SU-DHL-6 (cell line): ENCODE measurements around the gene CASP3.

Source experiments
- H2AFZ ChIP-seq: fragments of 200-600 bp; sonication (generic); 2 replicates; pipeline ENCODE4 v1.6.1; 2014; ENCODE audit warnings: low read depth, mild to moderate bottlenecking, moderate library complexity, mixed read lengths, antibody characterized with exemption, low read length; ENCODE audit not compliant: severe bottlenecking
- H3F3A ChIP-seq: fragments of 200-600 bp; shearing (Covaris generic); 2 replicates; pipeline ENCODE4 v1.6.0; 2016; ENCODE audit warnings: antibody characterized with exemption, mild to moderate bottlenecking; ENCODE audit not compliant: insufficient read depth
- H3K27ac ChIP-seq: fragments of 200-600 bp; sonication (generic); 2 replicates; pipeline ENCODE4 v1.5.1; 2016; ENCODE audit warnings: low read depth, mild to moderate bottlenecking, low read length, moderate library complexity, mixed read lengths
- H3K27me3 ChIP-seq: fragments of 200-600 bp; sonication (generic), shearing (Covaris generic); 2 replicates; pipeline ENCODE4 v1.6.0; 2014; ENCODE audit warnings: mild to moderate bottlenecking, low read length
- H3K36me3 ChIP-seq: fragments of 200-600 bp; sonication (generic); 2 replicates; pipeline ENCODE4 v1.6.1; 2014; ENCODE audit warnings: mild to moderate bottlenecking, low read length, mixed read lengths
- H3K4me2 ChIP-seq: fragments of 300-600, 200-600 bp; shearing (Covaris generic), sonication (generic); 2 replicates; pipeline ENCODE4 v1.6.0; 2014; ENCODE audit warnings: low read length, low read depth, mild to moderate bottlenecking; ENCODE audit not compliant: poor library complexity, severe bottlenecking
- H3K4me3 ChIP-seq: fragments of 200-600 bp; sonication (generic); 2 replicates; pipeline ENCODE4 v1.5.1; 2014; ENCODE audit warnings: antibody characterized with exemption, low read length, mild to moderate bottlenecking, mixed read lengths; ENCODE audit not compliant: insufficient read depth, poor library complexity, severe bottlenecking
- H3K79me2 ChIP-seq: fragments of 200-600 bp; sonication (generic); 2 replicates; pipeline ENCODE4 v1.6.1; 2014; ENCODE audit warnings: mild to moderate bottlenecking, low read length, moderate library complexity; ENCODE audit not compliant: insufficient read depth
- H3K9ac ChIP-seq: fragments of 200-600 bp; sonication (generic); 2 replicates; pipeline ENCODE4 v1.7.0; 2014; ENCODE audit warnings: mild to moderate bottlenecking, low read length
- H3K9me2 ChIP-seq: fragments of 200-600 bp; sonication (generic); replicated peaks from 2 replicates; pipeline ENCODE4 v1.6.1; 2014; ENCODE audit warnings: low read length; ENCODE audit not compliant: insufficient read depth
- H3K9me3 ChIP-seq: fragments of 200-600 bp; sonication (generic); 2 replicates; pipeline ENCODE4 v1.6.1; 2014; ENCODE audit warnings: low read length, mixed read lengths; ENCODE audit not compliant: insufficient read depth
- H4K20me1 ChIP-seq: fragments of 200-600 bp; sonication (generic); 2 replicates; pipeline ENCODE4 v1.6.1; 2014; ENCODE audit warnings: low read depth, mild to moderate bottlenecking, antibody characterized with exemption, low read length, moderate library complexity, mixed read lengths
- EZH2phosphoT487 ChIP-seq: fragments of 200-600 bp; sonication (generic), shearing (Covaris generic); conservative IDR thresholded peaks from 2 replicates; pipeline ENCODE4 v1.6.1; 2018; ENCODE audit warnings: mild to moderate bottlenecking, antibody characterized with exemption, low read length, moderate library complexity, mixed read lengths
- TF ChIP-seq, protein P1 (sequence below): fragments of 200-600 bp; sonication (generic); IDR thresholded peaks from one replicate; pipeline ENCODE4 v1.5.1; 2017; ENCODE audit warnings: antibody characterized with exemption, mild to moderate bottlenecking, low read length, moderate library complexity; ENCODE audit not compliant: insufficient read depth, poor library complexity, severe bottlenecking

The CASP3 gene

DNA sequence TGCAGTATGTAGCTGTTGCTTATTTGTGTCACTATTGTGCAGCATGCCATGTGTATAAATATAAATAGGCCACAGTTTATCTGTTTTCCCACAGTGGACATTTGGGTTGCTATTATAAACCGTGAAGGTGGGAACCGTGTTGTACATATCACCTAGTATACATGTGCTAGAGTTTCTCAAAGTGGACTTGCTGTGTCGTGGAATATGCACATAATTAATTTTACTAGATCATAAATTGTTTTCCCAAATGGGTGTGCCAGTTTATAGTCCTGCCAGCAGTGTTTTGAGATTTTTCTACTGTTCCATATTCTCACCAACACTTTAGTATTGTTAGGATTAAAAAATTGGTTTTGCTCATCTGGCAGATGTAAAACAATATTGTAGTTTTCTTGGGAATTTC, 38.8 kb upstream of the CASP3 start:
- H2AFZ ChIP-seq, result no peak overlapping the region
- TF ChIP-seq, protein P1, sequence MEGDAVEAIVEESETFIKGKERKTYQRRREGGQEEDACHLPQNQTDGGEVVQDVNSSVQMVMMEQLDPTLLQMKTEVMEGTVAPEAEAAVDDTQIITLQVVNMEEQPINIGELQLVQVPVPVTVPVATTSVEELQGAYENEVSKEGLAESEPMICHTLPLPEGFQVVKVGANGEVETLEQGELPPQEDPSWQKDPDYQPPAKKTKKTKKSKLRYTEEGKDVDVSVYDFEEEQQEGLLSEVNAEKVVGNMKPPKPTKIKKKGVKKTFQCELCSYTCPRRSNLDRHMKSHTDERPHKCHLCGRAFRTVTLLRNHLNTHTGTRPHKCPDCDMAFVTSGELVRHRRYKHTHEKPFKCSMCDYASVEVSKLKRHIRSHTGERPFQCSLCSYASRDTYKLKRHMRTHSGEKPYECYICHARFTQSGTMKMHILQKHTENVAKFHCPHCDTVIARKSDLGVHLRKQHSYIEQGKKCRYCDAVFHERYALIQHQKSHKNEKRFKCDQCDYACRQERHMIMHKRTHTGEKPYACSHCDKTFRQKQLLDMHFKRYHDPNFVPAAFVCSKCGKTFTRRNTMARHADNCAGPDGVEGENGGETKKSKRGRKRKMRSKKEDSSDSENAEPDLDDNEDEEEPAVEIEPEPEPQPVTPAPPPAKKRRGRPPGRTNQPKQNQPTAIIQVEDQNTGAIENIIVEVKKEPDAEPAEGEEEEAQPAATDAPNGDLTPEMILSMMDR, result no peak
- TF ChIP-seq EZH2phosphoT487, result no peak
- no peaks in the 10 kb centered on the region for H4K20me1 ChIP-seq
- H3K27ac ChIP-seq, result no peak overlapping the region
- no peaks in the 10 kb centered on the region for H3K79me2 ChIP-seq
- no peak overlapping the region for H3K9ac ChIP-seq
- no peaks in the 10 kb centered on the region for H3K9me2 ChIP-seq
- no peaks in the 10 kb centered on the region for H3K9me3 ChIP-seq
- H3K4me3 ChIP-seq, result no peak overlapping the region
- H3K36me3 ChIP-seq, result peaks cover 20% of the 10 kb centered on the region; the same call in 1 of the 2 replicates
- peaks cover 18% of the 10 kb centered on the region; the same call in 1 of the 2 replicates for H3F3A ChIP-seq
- H3K4me2 ChIP-seq, result no peak overlapping the region
- no peaks in the 10 kb centered on the region for H3K27me3 ChIP-seq

DNA sequence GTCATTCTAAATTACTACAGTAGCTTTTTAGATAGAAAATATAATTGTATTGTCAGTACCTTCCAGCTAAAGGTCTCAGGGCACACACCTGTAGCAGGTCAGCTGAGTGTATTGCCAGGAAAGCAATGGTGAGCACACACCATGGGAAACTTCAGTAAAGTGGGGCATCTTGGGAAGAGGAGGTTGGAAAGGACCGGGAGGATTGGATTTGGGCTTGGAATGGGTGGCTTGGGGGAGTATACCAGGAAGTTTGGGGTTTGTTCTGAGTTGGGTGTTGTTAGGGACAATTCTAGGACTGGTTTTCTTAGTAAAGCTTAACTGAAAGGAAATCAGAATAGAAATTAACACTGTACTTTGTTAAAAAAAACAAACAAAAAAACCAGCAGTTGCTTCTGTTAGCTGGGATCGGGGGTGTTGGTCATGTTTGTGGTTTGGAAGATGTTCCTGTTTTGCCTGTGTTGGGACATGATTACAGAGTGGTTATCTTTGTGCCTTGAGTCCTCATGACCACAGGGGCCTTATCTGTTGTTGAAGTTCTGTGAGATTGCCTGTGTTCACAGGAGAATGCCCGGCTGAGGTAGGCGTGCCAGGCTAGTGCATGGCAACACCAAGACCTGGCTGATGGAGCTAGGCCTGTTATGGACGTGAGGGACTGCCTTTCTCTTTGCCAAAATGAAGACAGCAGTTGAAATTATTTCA, 35.4 kb upstream of the CASP3 start:
- Histone ChIP-seq H3K4me3 (no peak overlapping the region), H3K4me2 (no peak overlapping the region), H3K27me3 (no peaks in the 10 kb centered on the region), H3K9me2 (no peaks in the 10 kb centered on the region), H3F3A (no peaks in the 10 kb centered on the region; the same call in 1 of the 2 replicates), H3K9ac (no peak overlapping the region), H4K20me1 (no peaks in the 10 kb centered on the region), H3K27ac (no peak overlapping the region), H2AFZ (no peak overlapping the region), H3K9me3 (no peaks in the 10 kb centered on the region), H3K36me3 (no peaks in the 10 kb centered on the region), H3K79me2 (no peaks in the 10 kb centered on the region)
- TF ChIP-seq, protein P1, result no peak
- TF ChIP-seq EZH2phosphoT487, result no peak

DNA sequence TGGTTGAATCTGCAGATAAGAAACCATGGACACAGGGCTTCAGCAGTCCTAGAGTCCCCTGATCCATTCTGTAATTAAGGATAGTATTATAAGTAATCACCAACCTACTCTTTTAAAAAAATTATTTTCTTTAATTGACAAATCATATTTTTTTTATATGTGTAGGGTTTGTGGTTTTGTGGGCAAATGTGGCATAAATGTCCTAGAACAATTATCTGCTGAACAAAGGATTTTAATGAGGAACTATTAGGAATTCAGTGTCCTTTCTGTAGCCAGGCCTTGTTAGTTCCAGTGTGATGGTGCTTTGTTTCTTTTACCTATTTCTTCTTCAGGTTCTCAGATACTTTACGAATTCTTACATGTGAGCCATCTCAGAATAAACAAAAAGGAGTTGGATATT, 32.7 kb upstream of the CASP3 start:
- H3K9me3 ChIP-seq, result no peaks in the 10 kb centered on the region
- H3K79me2 ChIP-seq, result no peaks in the 10 kb centered on the region
- H3K9ac ChIP-seq, result no peak overlapping the region
- no peaks in the 10 kb centered on the region; the same call in 1 of the 2 replicates for H3K36me3 ChIP-seq
- H2AFZ ChIP-seq, result no peak overlapping the region
- H3K9me2 ChIP-seq, result no peaks in the 10 kb centered on the region
- H3K4me2 ChIP-seq, result no peak overlapping the region
- no peaks in the 10 kb centered on the region; the same call in 1 of the 2 replicates for H3F3A ChIP-seq
- TF ChIP-seq EZH2phosphoT487, result no peak
- TF ChIP-seq, protein P1, result no peak
- H3K27ac ChIP-seq, result no peak overlapping the region
- H4K20me1 ChIP-seq, result no peaks in the 10 kb centered on the region
- no peak overlapping the region for H3K4me3 ChIP-seq
- H3K27me3 ChIP-seq, result no peaks in the 10 kb centered on the region
